ENCODE measurements around the gene BTBD16. TPM values are rescaled to one million over a fixed set of nuclear protein-coding genes. Genes with fewer than 3 reads are reported as not detected.

BTBD16 gene
- total RNA-seq, 1 experiment from 2014 or later, result 0.82 TPM

DNA sequence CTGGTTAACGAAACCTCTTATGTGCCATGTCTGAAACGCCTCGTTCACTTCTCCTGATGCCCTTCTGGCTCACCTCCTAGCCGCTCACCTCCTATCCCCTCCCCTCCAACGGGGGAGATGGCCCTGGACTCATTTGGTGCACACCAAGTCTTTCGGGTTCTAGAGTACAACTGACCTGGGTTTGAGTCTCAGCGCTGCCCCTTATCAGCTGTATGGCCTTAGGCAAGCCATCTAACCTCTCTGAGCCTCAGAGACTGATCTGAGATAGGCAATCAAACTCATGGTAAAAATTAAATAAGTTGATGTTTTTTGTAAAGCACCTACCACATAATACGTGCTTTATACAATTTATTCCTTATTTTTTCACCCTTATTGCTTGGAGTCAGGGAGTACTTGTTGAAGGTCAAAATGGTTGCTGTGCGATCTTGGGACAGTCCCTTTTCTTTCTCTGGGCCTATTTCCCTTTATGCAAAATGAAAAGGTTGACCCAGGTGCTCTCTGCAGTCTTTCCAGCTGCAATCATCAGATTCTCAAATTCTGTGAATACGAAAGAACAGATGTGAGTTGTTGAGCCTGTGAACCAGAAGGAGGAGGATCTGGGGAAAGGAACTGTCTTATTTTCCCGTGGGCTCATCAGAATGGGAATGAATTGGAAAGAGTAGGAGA, 72.2 kb downstream of the BTBD16 start:
- ATAC-seq (no peak), DNase-seq (ENCODE audit: low read depth, low spot score) (no peak)
- CTCF ChIA-PET, result no interaction called here
- no peak for TF ChIP-seq REST (IDR thresholded peaks at IDR 0.05; ENCODE audit: insufficient read depth in 1 of 2, low read depth in 2 of 2, low read length in 1 of 2)
- no peak for TF ChIP-seq TCF7L2 (IDR thresholded peaks at IDR 0.05; ENCODE audit: low read depth, low read length)
- TF ChIP-seq POLR2AphosphoS5 (IDR thresholded peaks at IDR 0.05; ENCODE audit: low read depth, low read length), result no peak
- TF ChIP-seq CTCF (IDR thresholded peaks at IDR 0.05), result no peak
- no peak for TF ChIP-seq SIN3A (IDR thresholded peaks at IDR 0.05; ENCODE audit: borderline replicate concordance, insufficient read depth, low read depth, low read length)
- H3K36me3 ChIP-seq (ENCODE audit: control insufficient read depth, insufficient read depth, low read length), result no peaks in the 10 kb centered on the region
- POLR2A ChIA-PET, result no interaction called here
- peak overlapping the region; percentile 45; the same call in 1 of the 2 replicates for H3K27ac ChIP-seq (ENCODE audit: low read length)
- H3K4me1 ChIP-seq (ENCODE audit: control insufficient read depth, insufficient read depth, low read length), result peaks cover 19% of the 10 kb centered on the region
- H3K9me3 ChIP-seq (ENCODE audit: control insufficient read depth, insufficient read depth, low read depth, low read length), result peaks cover 6% of the 10 kb centered on the region; the same call in 1 of the 2 replicates
- intact Hi-C loops (cut with micrococcal nuclease; ENCODE audit: unreplicated experiment), result no loop called here
- no TSS peak for BruUV-seq (replicated peaks)
- no peaks in the 10 kb centered on the region for H3K27me3 ChIP-seq (ENCODE audit: control insufficient read depth, insufficient read depth, low read length)
- no peak overlapping the region for H3K4me3 ChIP-seq (ENCODE audit: low read depth in 2 of 2, low read length in 2 of 2)
- in situ Hi-C loops (cut with HindIII; ENCODE audit: low pct_unique_long_range_greater_than_20kb, low sequenced_read_pairs), result no loop called here

- Histone ChIP-seq H3K4me3 (ENCODE audit: low read depth in 2 of 2, low read length in 2 of 2) (no peak overlapping the region), H3K27me3 (ENCODE audit: control insufficient read depth, insufficient read depth, low read length) (no peaks in the 10 kb centered on the region), H3K36me3 (ENCODE audit: control insufficient read depth, insufficient read depth, low read length) (no peaks in the 10 kb centered on the region), H3K9me3 (ENCODE audit: control insufficient read depth, insufficient read depth, low read depth, low read length) (peaks cover 6% of the 10 kb centered on the region; the same call in 1 of the 2 replicates), H3K27ac (ENCODE audit: low read length) (0 out of 2 replicates have a peak overlapping the region, but pooled peaks have one; percentile 45), H3K4me1 (ENCODE audit: control insufficient read depth, insufficient read depth, low read length) (peaks cover 20% of the 10 kb centered on the region)
- ATAC-seq (no peak), DNase-seq (ENCODE audit: low read depth, low spot score) (no peak)
- CTCF ChIA-PET, result no interaction called here
- in situ Hi-C loops (cut with HindIII; ENCODE audit: low pct_unique_long_range_greater_than_20kb, low sequenced_read_pairs), result no loop called here
- BruUV-seq (replicated peaks), result no TSS peak
- intact Hi-C loops (cut with micrococcal nuclease; ENCODE audit: unreplicated experiment), result no loop called here
- no peak for TF ChIP-seq POLR2AphosphoS5 (IDR thresholded peaks at IDR 0.05; ENCODE audit: low read depth, low read length)
- no peak for TF ChIP-seq CTCF (IDR thresholded peaks at IDR 0.05)
- TF ChIP-seq TCF7L2 (IDR thresholded peaks at IDR 0.05; ENCODE audit: low read depth, low read length), result no peak
- no peak for TF ChIP-seq SIN3A (IDR thresholded peaks at IDR 0.05; ENCODE audit: borderline replicate concordance, insufficient read depth, low read depth, low read length)
- no peak for TF ChIP-seq REST (IDR thresholded peaks at IDR 0.05; ENCODE audit: insufficient read depth in 1 of 2, low read depth in 2 of 2, low read length in 1 of 2)
- POLR2A ChIA-PET, result no interaction called here
Observed at GRCh38 chr10:122343936-122344335, 72.8 kb downstream of the BTBD16 start.

All from Panc1 (cell line).